Hindlimb muscle (tissue), 1 donor: ENCODE measurements around the gene TEDC2. TPM values are rescaled to one million over a fixed set of nuclear protein-coding genes. Genes with fewer than 3 reads are reported as not detected.

Experiments used
- polyA plus RNA-seq: library from polyadenylated mRNA; unstranded; fragments of 120-200 nt; gene quantifications from one replicate; pipeline ENCODE4 v1.2.1, GENCODE V29; 2013; ENCODE audit not compliant: insufficient read length

Gene TEDC2
- polyA plus RNA-seq, 1 donor, result 5.6 TPM

Other genes with a start within 250 kb of the TEDC2 start
- gene BRICD5, start 249.2 kb upstream of the TEDC2 start, polyA plus RNA-seq, result 7.8 TPM
- gene PGP, start 245.3 kb upstream of the TEDC2 start, polyA plus RNA-seq, result 15.7 TPM
- 16.4 TPM for gene E4F1, start 236.5 kb upstream of the TEDC2 start, polyA plus RNA-seq
- gene DNASE1L2, start 223.7 kb upstream of the TEDC2 start, polyA plus RNA-seq, result 1.1 TPM
- gene ECI1, start 208.5 kb upstream of the TEDC2 start, polyA plus RNA-seq, result 65.3 TPM
- gene RNPS1, start 192.0 kb upstream of the TEDC2 start, polyA plus RNA-seq, result 183 TPM
- gene ABCA3, start 119.4 kb upstream of the TEDC2 start, polyA plus RNA-seq, result 18.4 TPM
- gene CCNF, start 30.7 kb upstream of the TEDC2 start, polyA plus RNA-seq, result 7.0 TPM
- gene NTN3, start 11.2 kb downstream of the TEDC2 start, polyA plus RNA-seq, result 4.4 TPM
- gene TBC1D24, start 15.0 kb downstream of the TEDC2 start, polyA plus RNA-seq, result 30.0 TPM
- gene ATP6V0C, start 53.8 kb downstream of the TEDC2 start, polyA plus RNA-seq, result 129 TPM
- 13.2 TPM for gene AMDHD2, start 60.3 kb downstream of the TEDC2 start, polyA plus RNA-seq
- 2.5 TPM for gene CEMP1, start 71.3 kb downstream of the TEDC2 start, polyA plus RNA-seq
- gene PDPK1, start 77.9 kb downstream of the TEDC2 start, polyA plus RNA-seq, result 33.0 TPM
- 25.1 TPM for gene KCTD5, start 222.4 kb downstream of the TEDC2 start, polyA plus RNA-seq